HEK293 (cell line): ENCODE results near the gene SRD5A1.

ENCODE experiments used
- BCL11A ChIP-seq: fragments of 450-650 bp; formaldehyde crosslinking; IDR thresholded peaks from 2 replicates; pipeline ENCODE4 v1.5.1; 2016; ENCODE audit warnings: low read depth, missing biosample characterization, missing genetic modification characterization
- PRDM1 ChIP-seq: fragments of 450-650 bp; formaldehyde crosslinking; IDR thresholded peaks from 2 replicates; pipeline ENCODE4; 2016; ENCODE audit warnings: missing biosample characterization, missing genetic modification characterization
- REST ChIP-seq: fragments of 450-650 bp; formaldehyde crosslinking; IDR thresholded peaks from 2 replicates; pipeline ENCODE4 v1.5.1; 2016; ENCODE audit warnings: missing biosample characterization, missing genetic modification characterization
- ZBTB8A ChIP-seq: fragments of 450-650 bp; formaldehyde crosslinking; IDR thresholded peaks from 2 replicates; pipeline ENCODE4 v1.5.1; 2016; ENCODE audit warnings: missing biosample characterization, missing genetic modification characterization
- ZNF2 ChIP-seq: fragments of 450-650 bp; formaldehyde crosslinking; IDR thresholded peaks from 2 replicates; pipeline ENCODE4 v1.5.1; 2016; ENCODE audit warnings: missing biosample characterization, missing genetic modification characterization
- ZNF239 ChIP-seq: fragments of 450-650 bp; formaldehyde crosslinking; IDR thresholded peaks from 2 replicates; pipeline ENCODE4 v1.5.1; 2016; ENCODE audit warnings: missing biosample characterization, missing genetic modification characterization
- ZNF266 ChIP-seq: fragments of 450-650 bp; formaldehyde crosslinking; IDR thresholded peaks from 2 replicates; pipeline ENCODE4 v1.5.1; 2016; ENCODE audit warnings: missing biosample characterization, missing genetic modification characterization, low read depth
- ZNF510 ChIP-seq: fragments of 450-650 bp; formaldehyde crosslinking; IDR thresholded peaks from 2 replicates; pipeline ENCODE4 v1.5.1; 2018; ENCODE audit warnings: mild to moderate bottlenecking, missing genetic modification characterization, missing biosample characterization; ENCODE audit not compliant: insufficient replicate concordance
- ZNF768 ChIP-seq: fragments of 450-650 bp; formaldehyde crosslinking; IDR thresholded peaks from 2 replicates; pipeline ENCODE4 v1.5.1; 2018; ENCODE audit warnings: missing biosample characterization, mild to moderate bottlenecking, missing genetic modification characterization
- TF ChIP-seq, protein P1 (sequence below): fragments of 450-650 bp; formaldehyde crosslinking; IDR thresholded peaks from 2 replicates; pipeline ENCODE4 v1.5.1; 2016; ENCODE audit warnings: missing biosample characterization, missing genetic modification characterization

GRCh38 chr5:6601271-6601670 lies 32.0 kb upstream of the SRD5A1 start:
- TF ChIP-seq ZBTB8A (tag by site-specific recombination) (no peak), BCL11A (tag by site-specific recombination) (no peak), ZNF768 (tag by site-specific recombination) (no peak), ZNF2 (tag by site-specific recombination) (no peak), ZNF510 (tag by site-specific recombination) (no peak), REST (tag by site-specific recombination) (no peak), ZNF266 (tag by site-specific recombination) (no peak), ZNF239 (tag by site-specific recombination) (no peak), PRDM1 (tag by site-specific recombination) (no peak)
- TF ChIP-seq, protein P1, sequence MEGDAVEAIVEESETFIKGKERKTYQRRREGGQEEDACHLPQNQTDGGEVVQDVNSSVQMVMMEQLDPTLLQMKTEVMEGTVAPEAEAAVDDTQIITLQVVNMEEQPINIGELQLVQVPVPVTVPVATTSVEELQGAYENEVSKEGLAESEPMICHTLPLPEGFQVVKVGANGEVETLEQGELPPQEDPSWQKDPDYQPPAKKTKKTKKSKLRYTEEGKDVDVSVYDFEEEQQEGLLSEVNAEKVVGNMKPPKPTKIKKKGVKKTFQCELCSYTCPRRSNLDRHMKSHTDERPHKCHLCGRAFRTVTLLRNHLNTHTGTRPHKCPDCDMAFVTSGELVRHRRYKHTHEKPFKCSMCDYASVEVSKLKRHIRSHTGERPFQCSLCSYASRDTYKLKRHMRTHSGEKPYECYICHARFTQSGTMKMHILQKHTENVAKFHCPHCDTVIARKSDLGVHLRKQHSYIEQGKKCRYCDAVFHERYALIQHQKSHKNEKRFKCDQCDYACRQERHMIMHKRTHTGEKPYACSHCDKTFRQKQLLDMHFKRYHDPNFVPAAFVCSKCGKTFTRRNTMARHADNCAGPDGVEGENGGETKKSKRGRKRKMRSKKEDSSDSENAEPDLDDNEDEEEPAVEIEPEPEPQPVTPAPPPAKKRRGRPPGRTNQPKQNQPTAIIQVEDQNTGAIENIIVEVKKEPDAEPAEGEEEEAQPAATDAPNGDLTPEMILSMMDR (tag by site-specific recombination): no peak
